GM23338 (cell line): ENCODE results near the gene COQ3. TPM values are rescaled to one million over a fixed set of nuclear protein-coding genes. Genes with fewer than 3 reads are reported as not detected.

Experiments used
- ATAC-seq: fragments of 200-7000 bp; cut with Tn5 transposase; 3 replicates; pipeline ENCODE4 v1.9.1; 2020
- DNase-seq: peaks from one replicate; pipeline ENCODE4 v3.0.0-alpha.2; 2015; ENCODE audit warnings: low spot score
- H2AFZ ChIP-seq: fragments of 200-600 bp; sonication (generic); 2 replicates; pipeline ENCODE4 v1.8.0; 2016; ENCODE audit warnings: antibody characterized with exemption, mild to moderate bottlenecking, moderate library complexity
- H3F3A ChIP-seq: fragments of 200-600 bp; sonication (generic); replicated peaks from 2 replicates; pipeline ENCODE4 v1.8.0; 2017; ENCODE audit warnings: antibody characterized with exemption, mixed run types, low read depth
- H3K27ac ChIP-seq: fragments of 200-600 bp; sonication (generic); 2 replicates; pipeline ENCODE4 v1.6.1; 2016; ENCODE audit warnings: low read depth
- H3K27me3 ChIP-seq: fragments of 200-600 bp; sonication (generic); 2 replicates; pipeline ENCODE4 v1.8.0; 2016; ENCODE audit warnings: mild to moderate bottlenecking, mixed run types, moderate library complexity; ENCODE audit not compliant: insufficient read depth
- H3K36me3 ChIP-seq: fragments of 200-600 bp; sonication (generic); 2 replicates; pipeline ENCODE4 v1.8.0; 2016; ENCODE audit warnings: mild to moderate bottlenecking; ENCODE audit not compliant: insufficient read depth
- H3K4me1 ChIP-seq: fragments of 200-600 bp; sonication (generic); 2 replicates; pipeline ENCODE4 v1.8.0; 2016; ENCODE audit warnings: mild to moderate bottlenecking, moderate library complexity; ENCODE audit not compliant: insufficient read depth
- H3K4me2 ChIP-seq: fragments of 200-600 bp; sonication (generic); 2 replicates; pipeline ENCODE4 v1.7.1; 2017; ENCODE audit warnings: mixed run types
- H3K4me3 ChIP-seq: fragments of 200-600 bp; sonication (generic); 2 replicates; pipeline ENCODE4 v1.6.1; 2016; ENCODE audit warnings: mixed run types
- H3K79me2 ChIP-seq: fragments of 200-600 bp; sonication (generic); replicated peaks from 2 replicates; pipeline ENCODE4 v1.8.0; 2017; ENCODE audit warnings: mild to moderate bottlenecking; ENCODE audit not compliant: insufficient read depth
- H3K9me2 ChIP-seq: fragments of 200-600 bp; sonication (generic); 2 replicates; pipeline ENCODE4 v1.8.0; 2017; ENCODE audit not compliant: insufficient read depth
- H4K20me1 ChIP-seq: fragments of 200-600 bp; sonication (generic); replicated peaks from 2 replicates; pipeline ENCODE4 v1.8.0; 2017; ENCODE audit warnings: mild to moderate bottlenecking; ENCODE audit not compliant: insufficient read depth
- H3K27ac Mint-ChIP-seq: 2 replicates; pipeline ENCODE4 v1.8.0; 2020; ENCODE audit warnings: inconsistent platforms, mild to moderate bottlenecking, moderate library complexity, mixed read lengths
- H3K27me3 Mint-ChIP-seq: 3 replicates; pipeline ENCODE4 v1.8.0; 2022; ENCODE audit warnings: low read depth, mild to moderate bottlenecking, moderate library complexity, mixed read lengths, inconsistent platforms; ENCODE audit not compliant: insufficient read depth, poor library complexity
- H3K36me3 Mint-ChIP-seq: 3 replicates; pipeline ENCODE4 v1.8.0; 2021; ENCODE audit warnings: low read depth, mild to moderate bottlenecking, inconsistent platforms, moderate library complexity, mixed read lengths
- H3K4me1 Mint-ChIP-seq: 3 replicates; pipeline ENCODE4 v1.8.0; 2020; ENCODE audit warnings: mild to moderate bottlenecking, inconsistent platforms, mixed read lengths
- H3K4me3 Mint-ChIP-seq: 3 replicates; pipeline ENCODE4 v1.8.0; 2021; ENCODE audit warnings: moderate library complexity, mild to moderate bottlenecking, inconsistent platforms, mixed read lengths
- H3K9me3 Mint-ChIP-seq: 3 replicates; pipeline ENCODE4 v1.8.0; 2020; ENCODE audit warnings: moderate library complexity, mild to moderate bottlenecking, inconsistent platforms, mixed read lengths
- CREB1 ChIP-seq: fragments of 250-450 bp; sonication (Bioruptor Pico); IDR thresholded peaks from 2 replicates; pipeline ENCODE4 v1.5.0; 2020; ENCODE audit warnings: low read depth, mild to moderate bottlenecking, moderate library complexity
- CTCF ChIP-seq, 2 experiments: fragments of 200-600 bp in 1 of 2; sonication (generic) in 1 of 2; conservative IDR thresholded peaks; 2 replicates each; pipeline versions ENCODE4 v1.5.1 to v1.6.1; 2016 to 2017; ENCODE audit warnings: antibody characterized with exemption in 2 of 2, low read depth in 2 of 2, mild to moderate bottlenecking in 2 of 2, moderate library complexity in 1 of 2
- EZH2phosphoT487 ChIP-seq: fragments of 200-600 bp; sonication (generic); IDR thresholded peaks from one replicate; pipeline ENCODE4 v1.8.1; 2018; ENCODE audit warnings: antibody characterized with exemption; ENCODE audit not compliant: unreplicated experiment
- NANOG ChIP-seq: IDR thresholded peaks from 2 replicates; pipeline ENCODE4 v1.6.1; 2016; ENCODE audit warnings: antibody characterized with exemption, borderline replicate concordance
- STAT1 ChIP-seq: IDR thresholded peaks from one replicate; pipeline ENCODE4 v1.6.1; 2016; ENCODE audit warnings: antibody characterized with exemption; ENCODE audit not compliant: unreplicated experiment
- ZNF331 ChIP-seq: fragments of 250-450 bp; sonication (Bioruptor Pico); IDR thresholded peaks from 2 replicates; pipeline ENCODE4 v1.5.0; 2020; ENCODE audit warnings: low read depth, mild to moderate bottlenecking, moderate library complexity
- polyA plus RNA-seq: library from polyadenylated mRNA; unstranded; fragments of >200 nt; fragmentation: Nextera tagmentation; extraction: Ambion mirVana; gene quantifications from 2 replicates; pipeline ENCODE4 v1.2.1, GENCODE V29; 2016
- total RNA-seq: library from RNA; depleted of rRNA; stranded (reverse); fragments of >200 nt; shearing (Covaris generic); gene quantifications from 2 replicates; pipeline ENCODE4 v1.2.3, GENCODE V29; 2014
- TF ChIP-seq, protein P1 (sequence below): IDR thresholded peaks from one replicate; pipeline ENCODE4 v1.6.1; 2018; ENCODE audit warnings: antibody characterized with exemption; ENCODE audit not compliant: unreplicated experiment
- TF ChIP-seq, protein P2 (sequence below): IDR thresholded peaks from 2 replicates; pipeline ENCODE4 v1.6.1; 2016; ENCODE audit warnings: antibody characterized with exemption
- TF ChIP-seq, protein P3 (sequence below): fragments of 250-450 bp; sonication (Bioruptor Pico); IDR thresholded peaks from 2 replicates; pipeline ENCODE4 v1.5.0; 2020; ENCODE audit warnings: mild to moderate bottlenecking, moderate library complexity

Gene COQ3
- total and polyA plus RNA-seq, 2 experiments from 2014 or later, result 11.8 to 22.5 TPM

- Histone ChIP-seq H4K20me1 (no peaks in the 10 kb centered on the region), H2AFZ (peak overlapping the region; percentile 89), H3K79me2 (0 out of 2 replicates have a peak, but pooled peaks cover 3% of the 10 kb centered on the region), H3K4me2 (peak overlapping the region; percentile 96), H3K4me1 (peaks cover 27% of the 10 kb centered on the region), H3K9me2 (no peaks in the 10 kb centered on the region), H3K4me3 (peak overlapping the region; percentile 56), H3K27ac (no peak overlapping the region), H3K27me3 (peaks cover 12% of the 10 kb centered on the region; the same call in 1 of the 2 replicates), H3F3A (no peaks in the 10 kb centered on the region), H3K36me3 (no peaks in the 10 kb centered on the region)
- H3K4me3 Mint-ChIP-seq, result peak overlapping the region; percentile 90
- peak; percentile 15 for ATAC-seq
- no peak for TF ChIP-seq CREB1 (CRISPR knock-in tag)
- TF ChIP-seq ZNF331 (CRISPR knock-in tag), result no peak
- TF ChIP-seq, protein P1, sequence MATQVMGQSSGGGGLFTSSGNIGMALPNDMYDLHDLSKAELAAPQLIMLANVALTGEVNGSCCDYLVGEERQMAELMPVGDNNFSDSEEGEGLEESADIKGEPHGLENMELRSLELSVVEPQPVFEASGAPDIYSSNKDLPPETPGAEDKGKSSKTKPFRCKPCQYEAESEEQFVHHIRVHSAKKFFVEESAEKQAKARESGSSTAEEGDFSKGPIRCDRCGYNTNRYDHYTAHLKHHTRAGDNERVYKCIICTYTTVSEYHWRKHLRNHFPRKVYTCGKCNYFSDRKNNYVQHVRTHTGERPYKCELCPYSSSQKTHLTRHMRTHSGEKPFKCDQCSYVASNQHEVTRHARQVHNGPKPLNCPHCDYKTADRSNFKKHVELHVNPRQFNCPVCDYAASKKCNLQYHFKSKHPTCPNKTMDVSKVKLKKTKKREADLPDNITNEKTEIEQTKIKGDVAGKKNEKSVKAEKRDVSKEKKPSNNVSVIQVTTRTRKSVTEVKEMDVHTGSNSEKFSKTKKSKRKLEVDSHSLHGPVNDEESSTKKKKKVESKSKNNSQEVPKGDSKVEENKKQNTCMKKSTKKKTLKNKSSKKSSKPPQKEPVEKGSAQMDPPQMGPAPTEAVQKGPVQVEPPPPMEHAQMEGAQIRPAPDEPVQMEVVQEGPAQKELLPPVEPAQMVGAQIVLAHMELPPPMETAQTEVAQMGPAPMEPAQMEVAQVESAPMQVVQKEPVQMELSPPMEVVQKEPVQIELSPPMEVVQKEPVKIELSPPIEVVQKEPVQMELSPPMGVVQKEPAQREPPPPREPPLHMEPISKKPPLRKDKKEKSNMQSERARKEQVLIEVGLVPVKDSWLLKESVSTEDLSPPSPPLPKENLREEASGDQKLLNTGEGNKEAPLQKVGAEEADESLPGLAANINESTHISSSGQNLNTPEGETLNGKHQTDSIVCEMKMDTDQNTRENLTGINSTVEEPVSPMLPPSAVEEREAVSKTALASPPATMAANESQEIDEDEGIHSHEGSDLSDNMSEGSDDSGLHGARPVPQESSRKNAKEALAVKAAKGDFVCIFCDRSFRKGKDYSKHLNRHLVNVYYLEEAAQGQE, result no peak
- no peak for TF ChIP-seq CTCF (conservative IDR thresholded peaks at IDR 0.05; ENCODE audit: low read depth in 2 of 2)
- TF ChIP-seq, protein P2, sequence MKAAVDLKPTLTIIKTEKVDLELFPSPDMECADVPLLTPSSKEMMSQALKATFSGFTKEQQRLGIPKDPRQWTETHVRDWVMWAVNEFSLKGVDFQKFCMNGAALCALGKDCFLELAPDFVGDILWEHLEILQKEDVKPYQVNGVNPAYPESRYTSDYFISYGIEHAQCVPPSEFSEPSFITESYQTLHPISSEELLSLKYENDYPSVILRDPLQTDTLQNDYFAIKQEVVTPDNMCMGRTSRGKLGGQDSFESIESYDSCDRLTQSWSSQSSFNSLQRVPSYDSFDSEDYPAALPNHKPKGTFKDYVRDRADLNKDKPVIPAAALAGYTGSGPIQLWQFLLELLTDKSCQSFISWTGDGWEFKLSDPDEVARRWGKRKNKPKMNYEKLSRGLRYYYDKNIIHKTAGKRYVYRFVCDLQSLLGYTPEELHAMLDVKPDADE, result no peak
- TF ChIP-seq EZH2phosphoT487, result no peak
- TF ChIP-seq NANOG, result no peak
- no peak for TF ChIP-seq STAT1
- TF ChIP-seq, protein P3, sequence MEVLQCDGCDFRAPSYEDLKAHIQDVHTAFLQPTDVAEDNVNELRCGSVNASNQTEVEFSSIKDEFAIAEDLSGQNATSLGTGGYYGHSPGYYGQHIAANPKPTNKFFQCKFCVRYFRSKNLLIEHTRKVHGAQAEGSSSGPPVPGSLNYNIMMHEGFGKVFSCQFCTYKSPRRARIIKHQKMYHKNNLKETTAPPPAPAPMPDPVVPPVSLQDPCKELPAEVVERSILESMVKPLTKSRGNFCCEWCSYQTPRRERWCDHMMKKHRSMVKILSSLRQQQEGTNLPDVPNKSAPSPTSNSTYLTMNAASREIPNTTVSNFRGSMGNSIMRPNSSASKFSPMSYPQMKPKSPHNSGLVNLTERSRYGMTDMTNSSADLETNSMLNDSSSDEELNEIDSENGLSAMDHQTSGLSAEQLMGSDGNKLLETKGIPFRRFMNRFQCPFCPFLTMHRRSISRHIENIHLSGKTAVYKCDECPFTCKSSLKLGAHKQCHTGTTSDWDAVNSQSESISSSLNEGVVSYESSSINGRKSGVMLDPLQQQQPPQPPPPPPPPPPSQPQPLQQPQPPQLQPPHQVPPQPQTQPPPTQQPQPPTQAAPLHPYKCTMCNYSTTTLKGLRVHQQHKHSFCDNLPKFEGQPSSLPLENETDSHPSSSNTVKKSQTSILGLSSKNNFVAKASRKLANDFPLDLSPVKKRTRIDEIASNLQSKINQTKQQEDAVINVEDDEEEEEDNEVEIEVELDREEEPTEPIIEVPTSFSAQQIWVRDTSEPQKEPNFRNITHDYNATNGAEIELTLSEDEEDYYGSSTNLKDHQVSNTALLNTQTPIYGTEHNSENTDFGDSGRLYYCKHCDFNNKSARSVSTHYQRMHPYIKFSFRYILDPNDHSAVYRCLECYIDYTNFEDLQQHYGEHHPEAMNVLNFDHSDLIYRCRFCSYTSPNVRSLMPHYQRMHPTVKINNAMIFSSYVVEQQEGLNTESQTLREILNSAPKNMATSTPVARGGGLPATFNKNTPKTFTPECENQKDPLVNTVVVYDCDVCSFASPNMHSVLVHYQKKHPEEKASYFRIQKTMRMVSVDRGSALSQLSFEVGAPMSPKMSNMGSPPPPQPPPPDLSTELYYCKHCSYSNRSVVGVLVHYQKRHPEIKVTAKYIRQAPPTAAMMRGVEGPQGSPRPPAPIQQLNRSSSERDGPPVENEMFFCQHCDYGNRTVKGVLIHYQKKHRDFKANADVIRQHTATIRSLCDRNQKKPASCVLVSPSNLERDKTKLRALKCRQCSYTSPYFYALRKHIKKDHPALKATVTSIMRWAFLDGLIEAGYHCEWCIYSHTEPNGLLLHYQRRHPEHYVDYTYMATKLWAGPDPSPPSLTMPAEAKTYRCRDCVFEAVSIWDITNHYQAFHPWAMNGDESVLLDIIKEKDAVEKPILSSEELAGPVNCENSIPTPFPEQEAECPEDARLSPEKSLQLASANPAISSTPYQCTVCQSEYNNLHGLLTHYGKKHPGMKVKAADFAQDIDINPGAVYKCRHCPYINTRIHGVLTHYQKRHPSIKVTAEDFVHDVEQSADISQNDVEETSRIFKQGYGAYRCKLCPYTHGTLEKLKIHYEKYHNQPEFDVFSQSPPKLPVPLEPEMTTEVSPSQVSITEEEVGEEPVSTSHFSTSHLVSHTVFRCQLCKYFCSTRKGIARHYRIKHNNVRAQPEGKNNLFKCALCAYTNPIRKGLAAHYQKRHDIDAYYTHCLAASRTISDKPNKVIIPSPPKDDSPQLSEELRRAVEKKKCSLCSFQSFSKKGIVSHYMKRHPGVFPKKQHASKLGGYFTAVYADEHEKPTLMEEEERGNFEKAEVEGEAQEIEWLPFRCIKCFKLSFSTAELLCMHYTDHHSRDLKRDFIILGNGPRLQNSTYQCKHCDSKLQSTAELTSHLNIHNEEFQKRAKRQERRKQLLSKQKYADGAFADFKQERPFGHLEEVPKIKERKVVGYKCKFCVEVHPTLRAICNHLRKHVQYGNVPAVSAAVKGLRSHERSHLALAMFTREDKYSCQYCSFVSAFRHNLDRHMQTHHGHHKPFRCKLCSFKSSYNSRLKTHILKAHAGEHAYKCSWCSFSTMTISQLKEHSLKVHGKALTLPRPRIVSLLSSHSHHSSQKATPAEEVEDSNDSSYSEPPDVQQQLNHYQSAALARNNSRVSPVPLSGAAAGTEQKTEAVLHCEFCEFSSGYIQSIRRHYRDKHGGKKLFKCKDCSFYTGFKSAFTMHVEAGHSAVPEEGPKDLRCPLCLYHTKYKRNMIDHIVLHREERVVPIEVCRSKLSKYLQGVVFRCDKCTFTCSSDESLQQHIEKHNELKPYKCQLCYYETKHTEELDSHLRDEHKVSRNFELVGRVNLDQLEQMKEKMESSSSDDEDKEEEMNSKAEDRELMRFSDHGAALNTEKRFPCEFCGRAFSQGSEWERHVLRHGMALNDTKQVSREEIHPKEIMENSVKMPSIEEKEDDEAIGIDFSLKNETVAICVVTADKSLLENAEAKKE (CRISPR knock-in tag), result no peak
- peak; percentile 56 for DNase-seq
- peak overlapping the region; percentile 93 for H3K27ac Mint-ChIP-seq
- H3K9me3 Mint-ChIP-seq, result no peaks in the 10 kb centered on the region
- H3K4me1 Mint-ChIP-seq, result peaks cover 35% of the 10 kb centered on the region
- no peaks in the 10 kb centered on the region for H3K36me3 Mint-ChIP-seq
- peaks cover 12% of the 10 kb centered on the region for H3K27me3 Mint-ChIP-seq
These were observed 45.5 kb downstream of the COQ3 start for GRCh38 chr6:99348288-99349170.
